Loucy (cell line): ENCODE data around the gene CACNG6.

Experiments
- H2AFZ ChIP-seq: fragments of 200-600 bp; sonication (generic); 2 replicates; pipeline ENCODE4 v1.6.0; 2016; ENCODE audit warnings: antibody characterized with exemption, mild to moderate bottlenecking, low read length, moderate library complexity
- H3F3A ChIP-seq: fragments of 200-600 bp; 2 replicates; pipeline ENCODE4 v1.6.0; 2016; ENCODE audit warnings: antibody characterized with exemption, low read depth, mild to moderate bottlenecking
- H3K27me3 ChIP-seq: fragments of 200-600 bp; sonication (generic); 2 replicates; pipeline ENCODE4 v1.6.1; 2014; ENCODE audit warnings: low read length, mild to moderate bottlenecking; ENCODE audit not compliant: insufficient read depth, poor library complexity, severe bottlenecking
- H3K36me3 ChIP-seq: fragments of 200-600 bp; sonication (generic); 2 replicates; pipeline ENCODE4 v1.6.1; 2016; ENCODE audit warnings: low read length; ENCODE audit not compliant: insufficient read depth
- H3K4me1 ChIP-seq: fragments of 200-600 bp; sonication (generic); 2 replicates; pipeline ENCODE4 v1.5.1; 2014; ENCODE audit warnings: low read length, mild to moderate bottlenecking; ENCODE audit not compliant: insufficient read depth, poor library complexity, severe bottlenecking
- H3K4me2 ChIP-seq: fragments of 200-600 bp; sonication (generic); 2 replicates; pipeline ENCODE4 v1.6.0; 2014; ENCODE audit warnings: antibody characterized with exemption, low read length, low read depth, mild to moderate bottlenecking; ENCODE audit not compliant: poor library complexity, severe bottlenecking
- H3K4me3 ChIP-seq: fragments of 200-600 bp; sonication (generic); 2 replicates; pipeline ENCODE4 v1.5.1; 2014; ENCODE audit warnings: low read length, mild to moderate bottlenecking, mixed read lengths; ENCODE audit not compliant: poor library complexity, severe bottlenecking
- H3K79me2 ChIP-seq: fragments of 200-600 bp; sonication (generic); 2 replicates; pipeline ENCODE4 v1.6.1; 2014; ENCODE audit warnings: low read length; ENCODE audit not compliant: insufficient read depth
- H3K9ac ChIP-seq: fragments of 200-600 bp; sonication (generic); 2 replicates; pipeline ENCODE4 v1.6.0; 2014; ENCODE audit warnings: mild to moderate bottlenecking, low read depth, low read length, moderate library complexity; ENCODE audit not compliant: poor library complexity, severe bottlenecking
- H3K9me2 ChIP-seq: fragments of 200-600 bp; sonication (generic); replicated peaks from 2 replicates; pipeline ENCODE4 v1.6.1; 2016; ENCODE audit warnings: low read depth, low read length, mixed read lengths
- H3K9me3 ChIP-seq: fragments of 200-600 bp; sonication (generic); 2 replicates; pipeline ENCODE4 v1.6.1; 2014; ENCODE audit warnings: mild to moderate bottlenecking, antibody characterized with exemption, low read length, low read depth; ENCODE audit not compliant: insufficient read depth
- H4K20me1 ChIP-seq: fragments of 200-600 bp; sonication (generic); 2 replicates; pipeline ENCODE4 v1.6.0; 2014; ENCODE audit warnings: antibody characterized with exemption, low read length, mild to moderate bottlenecking; ENCODE audit not compliant: insufficient read depth, poor library complexity, severe bottlenecking
- EZH2phosphoT487 ChIP-seq: fragments of 200-600 bp; IDR thresholded peaks from 2 replicates; pipeline ENCODE4 v1.6.1; 2018; ENCODE audit warnings: antibody characterized with exemption, mild to moderate bottlenecking, moderate library complexity, borderline replicate concordance
- TF ChIP-seq, protein P1 (sequence below): fragments of 200-600 bp; sonication (generic); conservative IDR thresholded peaks from 2 replicates; pipeline ENCODE4 v1.5.1; 2014; ENCODE audit warnings: mild to moderate bottlenecking, antibody characterized with exemption, low read length

CACNG6 gene

GRCh38 chr19:54017261-54017660 lies 25.8 kb downstream of the CACNG6 start:
- H2AFZ ChIP-seq, result no peak overlapping the region
- H3K9me2 ChIP-seq, result no peaks in the 10 kb centered on the region
- H3K4me3 ChIP-seq, result no peak overlapping the region
- H3K79me2 ChIP-seq, result no peaks in the 10 kb centered on the region
- H4K20me1 ChIP-seq, result no peaks in the 10 kb centered on the region
- H3K9me3 ChIP-seq, result no peaks in the 10 kb centered on the region
- no peaks in the 10 kb centered on the region for H3K27me3 ChIP-seq
- H3K36me3 ChIP-seq, result no peaks in the 10 kb centered on the region
- no peak overlapping the region for H3K9ac ChIP-seq
- TF ChIP-seq, protein P1, sequence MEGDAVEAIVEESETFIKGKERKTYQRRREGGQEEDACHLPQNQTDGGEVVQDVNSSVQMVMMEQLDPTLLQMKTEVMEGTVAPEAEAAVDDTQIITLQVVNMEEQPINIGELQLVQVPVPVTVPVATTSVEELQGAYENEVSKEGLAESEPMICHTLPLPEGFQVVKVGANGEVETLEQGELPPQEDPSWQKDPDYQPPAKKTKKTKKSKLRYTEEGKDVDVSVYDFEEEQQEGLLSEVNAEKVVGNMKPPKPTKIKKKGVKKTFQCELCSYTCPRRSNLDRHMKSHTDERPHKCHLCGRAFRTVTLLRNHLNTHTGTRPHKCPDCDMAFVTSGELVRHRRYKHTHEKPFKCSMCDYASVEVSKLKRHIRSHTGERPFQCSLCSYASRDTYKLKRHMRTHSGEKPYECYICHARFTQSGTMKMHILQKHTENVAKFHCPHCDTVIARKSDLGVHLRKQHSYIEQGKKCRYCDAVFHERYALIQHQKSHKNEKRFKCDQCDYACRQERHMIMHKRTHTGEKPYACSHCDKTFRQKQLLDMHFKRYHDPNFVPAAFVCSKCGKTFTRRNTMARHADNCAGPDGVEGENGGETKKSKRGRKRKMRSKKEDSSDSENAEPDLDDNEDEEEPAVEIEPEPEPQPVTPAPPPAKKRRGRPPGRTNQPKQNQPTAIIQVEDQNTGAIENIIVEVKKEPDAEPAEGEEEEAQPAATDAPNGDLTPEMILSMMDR, result no peak
- no peak for TF ChIP-seq EZH2phosphoT487
- no peak overlapping the region for H3K4me2 ChIP-seq
- no peaks in the 10 kb centered on the region for H3K4me1 ChIP-seq
- no peaks in the 10 kb centered on the region for H3F3A ChIP-seq

- Histone ChIP-seq H3K4me3 (no peak overlapping the region), H3K9me3 (no peaks in the 10 kb centered on the region), H3K79me2 (no peaks in the 10 kb centered on the region), H3K27me3 (no peaks in the 10 kb centered on the region), H2AFZ (no peak overlapping the region), H4K20me1 (no peaks in the 10 kb centered on the region), H3K4me2 (no peak overlapping the region), H3K36me3 (no peaks in the 10 kb centered on the region), H3K4me1 (no peaks in the 10 kb centered on the region), H3F3A (no peaks in the 10 kb centered on the region), H3K9me2 (no peaks in the 10 kb centered on the region), H3K9ac (no peak overlapping the region)
- TF ChIP-seq, protein P1, result no peak
- TF ChIP-seq EZH2phosphoT487, result no peak
These were observed 29.9 kb downstream of the CACNG6 start for GRCh38 chr19:54021363-54021762.

GRCh38 chr19:54021932-54022331 lies 30.5 kb downstream of the CACNG6 start:
- no peaks in the 10 kb centered on the region for H3K79me2 ChIP-seq
- no peaks in the 10 kb centered on the region for H3K36me3 ChIP-seq
- H2AFZ ChIP-seq, result no peak overlapping the region
- no peaks in the 10 kb centered on the region for H3K9me2 ChIP-seq
- H4K20me1 ChIP-seq, result no peaks in the 10 kb centered on the region
- H3F3A ChIP-seq, result no peaks in the 10 kb centered on the region
- no peak overlapping the region for H3K4me2 ChIP-seq
- H3K4me3 ChIP-seq, result no peak overlapping the region
- no peaks in the 10 kb centered on the region for H3K27me3 ChIP-seq
- H3K9me3 ChIP-seq, result no peaks in the 10 kb centered on the region
- H3K9ac ChIP-seq, result no peak overlapping the region
- H3K4me1 ChIP-seq, result no peaks in the 10 kb centered on the region
- TF ChIP-seq EZH2phosphoT487, result no peak
- TF ChIP-seq, protein P1, result no peak
